RWPE2 (cell line): ENCODE results near the gene ATRAID.
A peak's percentile ranks its signal among the peaks of the same experiment; 100 is the strongest.

Source experiments
- ATAC-seq: fragments of 200-7000 bp; cut with Tn5 transposase; 3 replicates; pipeline ENCODE4 v1.9.1; 2021; ENCODE audit warnings: low read depth
- DNase-seq: peaks from one replicate; pipeline ENCODE4 v3.0.0-alpha.2; 2020; ENCODE audit warnings: low spot score
- H3K27ac ChIP-seq: fragments of 450-650 bp; 2 replicates; pipeline ENCODE4 v1.5.1; 2017; ENCODE audit warnings: mild to moderate bottlenecking; ENCODE audit not compliant: poor library complexity, severe bottlenecking
- H3K27me3 ChIP-seq: fragments of 250-450 bp; sonication (Bioruptor Pico); 2 replicates; pipeline ENCODE4 v1.5.1; 2021; ENCODE audit warnings: mild to moderate bottlenecking, moderate library complexity; ENCODE audit not compliant: insufficient read depth, poor library complexity, severe bottlenecking
- H3K36me3 ChIP-seq: fragments of 250-450 bp; sonication (Bioruptor Pico); 2 replicates; pipeline ENCODE4 v1.5.1; 2020; ENCODE audit warnings: low read depth, mild to moderate bottlenecking, moderate library complexity
- H3K4me1 ChIP-seq: fragments of 250-450 bp; sonication (Bioruptor Pico); 2 replicates; pipeline ENCODE4 v1.5.1; 2021; ENCODE audit warnings: mild to moderate bottlenecking, moderate library complexity; ENCODE audit not compliant: insufficient read depth, poor library complexity, severe bottlenecking
- H3K4me3 ChIP-seq: fragments of 250-450 bp; sonication (Bioruptor Pico); 2 replicates; pipeline ENCODE4 v1.5.1; 2021; ENCODE audit warnings: mild to moderate bottlenecking, moderate library complexity; ENCODE audit not compliant: severe bottlenecking
- H3K9me3 ChIP-seq: fragments of 250-450 bp; sonication (Bioruptor Pico); 2 replicates; pipeline ENCODE4 v1.5.1; 2021; ENCODE audit warnings: mild to moderate bottlenecking, moderate library complexity; ENCODE audit not compliant: severe bottlenecking
- CTCF ChIP-seq: fragments of 450-650 bp; IDR thresholded peaks from one replicate; pipeline ENCODE4 v1.5.1; 2017; ENCODE audit warnings: mild to moderate bottlenecking, moderate library complexity; ENCODE audit not compliant: poor library complexity, severe bottlenecking

The ATRAID gene

GRCh38 chr2:27255660-27256059 is 43.8 kb downstream of the ATRAID start:
- Histone ChIP-seq H3K27ac (no peak overlapping the region), H3K4me3 (no peak overlapping the region), H3K27me3 (peaks cover 7% of the 10 kb centered on the region), H3K9me3 (no peaks in the 10 kb centered on the region), H3K4me1 (no peaks in the 10 kb centered on the region), H3K36me3 (no peaks in the 10 kb centered on the region)
- TF ChIP-seq CTCF = no peak
- ATAC-seq (no peak), DNase-seq (no peak)

- Histone ChIP-seq H3K27ac (no peak overlapping the region), H3K27me3 (peaks cover 20% of the 10 kb centered on the region), H3K36me3 (no peaks in the 10 kb centered on the region), H3K4me3 (no peak overlapping the region), H3K4me1 (no peaks in the 10 kb centered on the region), H3K9me3 (no peaks in the 10 kb centered on the region)
- ATAC-seq (no peak), DNase-seq (no peak)
- no peak for TF ChIP-seq CTCF
Observed at GRCh38 chr2:27256855-27257454, 45.1 kb downstream of the ATRAID start.

- DNase-seq (no peak), ATAC-seq (no peak)
- Histone ChIP-seq H3K4me3 (no peak overlapping the region), H3K27me3 (peaks cover 29% of the 10 kb centered on the region), H3K27ac (no peak overlapping the region), H3K36me3 (no peaks in the 10 kb centered on the region), H3K9me3 (no peaks in the 10 kb centered on the region), H3K4me1 (no peaks in the 10 kb centered on the region)
- no peak for TF ChIP-seq CTCF
Observed at GRCh38 chr2:27258051-27258450, 46.2 kb downstream of the ATRAID start.

GRCh38 chr2:27261241-27261925 is 49.5 kb downstream of the ATRAID start:
- Histone ChIP-seq H3K9me3 (no peaks in the 10 kb centered on the region), H3K27me3 (peaks cover 60% of the 10 kb centered on the region), H3K27ac (no peak overlapping the region), H3K36me3 (no peaks in the 10 kb centered on the region), H3K4me1 (no peaks in the 10 kb centered on the region), H3K4me3 (no peak overlapping the region)
- TF ChIP-seq CTCF = no peak
- no peak for ATAC-seq
- DNase-seq = no peak

GRCh38 chr2:27261926-27262298 is 50.1 kb downstream of the ATRAID start:
- H3K27me3 ChIP-seq = peaks cover 63% of the 10 kb centered on the region
- no peak for ATAC-seq
- TF ChIP-seq CTCF = no peak
- peak overlapping the region; percentile 37 for H3K4me3 ChIP-seq
- H3K9me3 ChIP-seq = no peaks in the 10 kb centered on the region
- H3K27ac ChIP-seq = no peak overlapping the region
- no peaks in the 10 kb centered on the region for H3K36me3 ChIP-seq
- H3K4me1 ChIP-seq = no peaks in the 10 kb centered on the region
- DNase-seq = no peak
